ENCODE measurements around the gene PXT1.

- TF ChIP-seq CTCF (IDR thresholded peaks at IDR 0.05) = no peak
- TF ChIP-seq EP300 (IDR thresholded peaks at IDR 0.05) = no peak
- no peak for TF ChIP-seq POLR2A (IDR thresholded peaks at IDR 0.05)
- TF ChIP-seq POLR2AphosphoS5 (IDR thresholded peaks at IDR 0.05) = no peak
These were observed 11.5 kb downstream of the PXT1 start for GRCh38 chr6:36431197-36431596.

All from upper lobe of left lung (tissue), 4 donors.